HEK293T (cell line): ENCODE measurements around the gene SQSTM1.
"Not testable (repeated sequence)": the region's sequence is repeated elsewhere in the genome, so short reads cannot be mapped to it uniquely, and the experiment has no call there.

ENCODE experiments used
- CTCF ChIA-PET: fragments of 350-600 bp; formaldehyde crosslinking; extraction: SDS; loops from one replicate; lab custom pipeline; 2021; ENCODE audit warnings: antibody characterized with exemption, inconsistent platforms; lab: Yijun Ruan, JAX
- POLR2A ChIA-PET: fragments of 350-600 bp; formaldehyde crosslinking; extraction: SDS; loops from one replicate; lab custom pipeline; 2020; ENCODE audit warnings: antibody characterized with exemption, inconsistent platforms; lab: Yijun Ruan, JAX
- DNase-seq: peaks from one replicate; pipeline ENCODE4 v3.0.0; 2012; ENCODE audit warnings: mixed read lengths; ENCODE audit errors: extremely low spot score
- ARNT ChIP-seq: fragments of 450-650 bp; IDR thresholded peaks from 2 replicates; pipeline ENCODE4 v1.6.1; 2017; ENCODE audit warnings: mild to moderate bottlenecking
- BHLHE40 ChIP-seq: fragments of 450-650 bp; IDR thresholded peaks from 2 replicates; pipeline ENCODE4 v1.6.1; 2016; ENCODE audit warnings: mild to moderate bottlenecking, moderate library complexity, borderline replicate concordance
- CTBP1 ChIP-seq: fragments of 450-650 bp; IDR thresholded peaks from 2 replicates; pipeline ENCODE4 v1.6.1; 2016; ENCODE audit warnings: borderline replicate concordance
- ELF4 ChIP-seq: fragments of 450-650 bp; IDR thresholded peaks from 2 replicates; pipeline ENCODE4 v1.6.1; 2017; ENCODE audit warnings: antibody characterized with exemption
- FOXA1 ChIP-seq: fragments of 450-650 bp; IDR thresholded peaks from 2 replicates; pipeline ENCODE4 v1.6.1; 2016; ENCODE audit warnings: mild to moderate bottlenecking
- FOXK2 ChIP-seq: fragments of 450-650 bp; IDR thresholded peaks from 2 replicates; pipeline ENCODE4 v1.6.1; 2016; ENCODE audit warnings: mild to moderate bottlenecking
- FOXM1 ChIP-seq: fragments of 450-650 bp; IDR thresholded peaks from 2 replicates; pipeline ENCODE4 v1.6.1; 2017; ENCODE audit warnings: mild to moderate bottlenecking, borderline replicate concordance
- HDGF ChIP-seq: fragments of 450-650 bp; IDR thresholded peaks from 2 replicates; pipeline ENCODE4 v1.6.1; 2017; ENCODE audit warnings: antibody characterized with exemption, borderline replicate concordance
- LEF1 ChIP-seq: fragments of 450-650 bp; IDR thresholded peaks from 2 replicates; pipeline ENCODE4 v1.6.1; 2017; ENCODE audit warnings: mild to moderate bottlenecking, borderline replicate concordance
- NFRKB ChIP-seq: fragments of 450-650 bp; IDR thresholded peaks from 2 replicates; pipeline ENCODE4 v1.6.1; 2016; ENCODE audit warnings: mild to moderate bottlenecking, moderate library complexity
- SP1 ChIP-seq: fragments of 450-650 bp; IDR thresholded peaks from 2 replicates; pipeline ENCODE4 v1.6.1; 2017
- SUZ12 ChIP-seq: fragments of 450-650 bp; IDR thresholded peaks from 2 replicates; pipeline ENCODE4 v1.6.1; 2016; ENCODE audit warnings: mild to moderate bottlenecking
- TARDBP ChIP-seq: fragments of 450-650 bp; IDR thresholded peaks from 2 replicates; pipeline ENCODE4 v1.6.1; 2016
- ZNF384 ChIP-seq: fragments of 450-650 bp; IDR thresholded peaks from 2 replicates; pipeline ENCODE4 v1.6.1; 2016
- TF ChIP-seq, protein P1 (sequence below): fragments of 450-650 bp; IDR thresholded peaks from 2 replicates; pipeline ENCODE4 v1.6.1; 2016

Gene SQSTM1

DNA sequence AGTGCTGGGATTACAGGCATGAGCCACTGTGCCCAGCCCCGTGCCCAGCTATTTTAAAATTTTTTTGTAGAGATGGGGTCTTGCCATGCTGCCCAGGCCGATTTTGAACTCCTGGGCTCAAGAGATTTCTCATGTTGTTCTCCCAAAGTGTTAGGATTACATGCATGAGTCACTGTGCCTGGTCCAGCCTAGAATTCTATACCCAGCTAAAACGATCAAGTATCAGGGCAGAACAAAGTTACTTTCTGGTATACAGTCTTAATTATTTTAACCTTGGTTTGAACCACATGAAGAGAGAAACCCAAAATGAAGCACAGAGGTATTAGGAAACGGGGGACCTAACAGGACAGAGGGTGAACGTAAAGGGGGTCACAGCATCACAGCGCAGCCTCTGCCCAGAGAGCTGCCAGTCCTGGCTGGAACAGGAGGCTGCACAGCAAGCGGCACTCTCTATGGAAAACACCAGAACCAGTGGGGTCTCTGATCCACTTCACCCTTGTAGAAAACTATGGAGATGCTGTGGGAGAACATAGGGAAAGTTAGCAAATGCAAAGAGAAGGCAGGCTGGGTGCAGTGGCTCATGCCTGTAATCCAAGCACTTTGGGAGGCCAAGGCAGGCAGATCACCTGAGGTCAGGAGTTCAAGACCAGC is 10.2 kb downstream of the SQSTM1 start:
- CTCF ChIA-PET, result no interaction called here
- POLR2A ChIA-PET, result interaction anchor here (1.4 kb wide), 1 partner anchor 10 kb away, joined by 5 read pairs; the partner anchor contains the start of gene SQSTM1
- TF ChIP-seq SUZ12 (no peak), TARDBP (no peak), FOXK2 (no peak), ZNF384 (no peak), FOXA1 (no peak), ELF4 (no peak), SP1 (no peak), NFRKB (no peak), ARNT (no peak), FOXM1 (no peak), HDGF (no peak), CTBP1 (no peak)
- TF ChIP-seq, protein P1, sequence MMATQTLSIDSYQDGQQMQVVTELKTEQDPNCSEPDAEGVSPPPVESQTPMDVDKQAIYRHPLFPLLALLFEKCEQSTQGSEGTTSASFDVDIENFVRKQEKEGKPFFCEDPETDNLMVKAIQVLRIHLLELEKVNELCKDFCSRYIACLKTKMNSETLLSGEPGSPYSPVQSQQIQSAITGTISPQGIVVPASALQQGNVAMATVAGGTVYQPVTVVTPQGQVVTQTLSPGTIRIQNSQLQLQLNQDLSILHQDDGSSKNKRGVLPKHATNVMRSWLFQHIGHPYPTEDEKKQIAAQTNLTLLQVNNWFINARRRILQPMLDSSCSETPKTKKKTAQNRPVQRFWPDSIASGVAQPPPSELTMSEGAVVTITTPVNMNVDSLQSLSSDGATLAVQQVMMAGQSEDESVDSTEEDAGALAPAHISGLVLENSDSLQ, result no peak
- no peak for DNase-seq

- ChIA-PET CTCF (no interaction called here), POLR2A (interaction anchor here (1.0 to 1.2 kb wide), 2 partner anchors 12 to 18 kb away, joined by 3 read pairs; partner anchors contain the start of gene SQSTM1)
- TF ChIP-seq FOXM1, result no peak
- TF ChIP-seq ZNF384, result no peak
- TF ChIP-seq CTBP1, result no peak
- TF ChIP-seq FOXA1, result no peak
- TF ChIP-seq NFRKB, result no peak
- TF ChIP-seq, protein P1, result no peak
- no peak for TF ChIP-seq ARNT
- TF ChIP-seq FOXK2, result no peak
- no peak for TF ChIP-seq BHLHE40
- TF ChIP-seq LEF1, result no peak
- DNase-seq, result no peak
These were observed 11.5 kb downstream of the SQSTM1 start for GRCh38 chr5:179832039-179832745.

DNA sequence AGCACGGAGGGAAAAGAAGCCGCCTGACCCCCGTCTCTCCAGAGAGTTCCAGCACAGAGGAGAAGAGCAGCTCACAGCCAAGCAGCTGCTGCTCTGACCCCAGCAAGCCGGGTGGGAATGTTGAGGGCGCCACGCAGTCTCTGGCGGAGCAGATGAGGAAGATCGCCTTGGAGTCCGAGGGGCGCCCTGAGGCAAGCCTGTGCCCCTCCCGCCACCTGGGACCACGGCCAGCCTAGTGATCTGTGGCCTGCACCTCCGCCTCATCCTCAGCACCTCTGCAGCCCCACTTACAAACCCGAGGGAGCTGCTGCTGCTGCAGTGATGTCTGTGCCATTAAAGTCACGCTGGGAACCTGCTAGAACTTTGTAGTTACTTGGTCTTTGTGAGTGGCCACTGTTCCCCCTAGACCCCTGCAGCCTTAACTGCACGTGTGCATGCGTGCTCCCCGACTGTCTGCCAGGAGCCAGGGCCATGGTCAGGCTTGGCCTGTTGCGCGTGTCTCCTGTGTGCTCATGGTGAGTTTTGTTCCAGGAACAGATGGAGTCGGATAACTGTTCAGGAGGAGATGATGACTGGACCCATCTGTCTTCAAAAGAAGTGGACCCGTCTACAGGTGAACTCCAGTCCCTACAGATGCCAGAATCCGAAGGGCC is 12.5 kb downstream of the SQSTM1 start:
- TF ChIP-seq TARDBP (no peak), ELF4 (no peak), SUZ12 (no peak), NFRKB (no peak)
- DNase-seq, result no peak
- ChIA-PET POLR2A (interaction anchor here (1.0 to 1.2 kb wide), 2 partner anchors 13 to 19 kb away, joined by 3 read pairs; partner anchors contain the start of gene SQSTM1), CTCF (no interaction called here)

- ChIA-PET CTCF (no interaction called here), POLR2A (no interaction called here)
- DNase-seq, result no peak
- no peak for TF ChIP-seq FOXK2
- no peak for TF ChIP-seq SP1
- no peak for TF ChIP-seq ZNF384
These were observed 13.0 kb downstream of the SQSTM1 start for GRCh38 chr5:179833709-179834070.

GRCh38 chr5:179834120-179834519 is 13.4 kb downstream of the SQSTM1 start:
- ChIA-PET POLR2A (no interaction called here), CTCF (no interaction called here)
- TF ChIP-seq ELF4, result no peak
- TF ChIP-seq, protein P1, result no peak
- TF ChIP-seq LEF1, result no peak
- TF ChIP-seq FOXK2, result no peak
- TF ChIP-seq FOXA1, result no peak
- no peak for TF ChIP-seq SP1
- TF ChIP-seq ARNT, result no peak
- no peak for TF ChIP-seq NFRKB
- TF ChIP-seq FOXM1, result no peak
- DNase-seq, result no peak

- DNase-seq, POLR2A ChIA-PET, CTCF ChIA-PET: not testable (repeated sequence)
These were observed 14.2 kb downstream of the SQSTM1 start for GRCh38 chr5:179834871-179835270.
